GM19328 (cell line): ENCODE data around the gene ADTRP.

ENCODE experiments used
- ATAC-seq: cut with Tn5 transposase; IDR thresholded peaks from one replicate; pipeline ENCODE4 v1.9.1; 2021; ENCODE audit warnings: mild to moderate bottlenecking, moderate library complexity; ENCODE audit not compliant: unreplicated experiment

Gene ADTRP

DNA sequence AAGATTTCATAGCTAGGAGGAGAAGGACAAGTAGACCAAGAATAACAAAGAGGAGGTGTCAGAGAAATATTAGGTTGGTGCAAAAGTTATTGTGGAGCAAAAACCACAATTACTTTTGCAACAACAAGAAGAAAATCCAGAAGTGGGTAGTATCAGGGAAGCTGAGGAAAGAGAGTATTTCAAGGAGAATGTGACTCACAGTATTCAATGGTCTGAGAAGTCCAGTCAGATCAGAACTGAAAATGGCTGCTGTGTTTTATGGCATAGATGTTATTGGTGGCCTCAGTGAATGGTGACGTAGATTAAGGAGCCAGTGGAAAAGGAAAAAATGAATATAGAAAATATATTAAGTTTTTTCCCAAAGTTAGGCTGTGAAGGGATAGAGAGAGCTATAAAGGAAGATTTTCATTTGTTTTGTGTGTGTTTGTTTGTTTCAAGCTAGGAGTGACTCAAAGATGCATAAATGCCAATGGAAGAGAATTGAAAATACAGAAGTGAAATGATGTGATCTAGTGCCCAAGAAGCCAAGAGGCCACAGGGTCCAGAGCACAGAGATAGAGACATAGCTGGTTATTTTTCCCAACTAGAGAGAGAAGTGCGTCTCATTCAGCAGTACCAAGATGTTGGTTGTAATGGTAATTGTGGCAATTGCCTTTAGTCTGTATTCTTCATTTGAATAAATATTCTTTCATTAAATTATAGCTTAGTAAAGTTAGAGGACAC, 112.8 kb downstream of the ADTRP start:
- no peak for ATAC-seq
